Measurements from ENCODE around the gene PDIA5. TPM values are rescaled to one million over a fixed set of nuclear protein-coding genes. Genes with fewer than 3 reads are reported as not detected.

PDIA5 gene
- total RNA-seq, 1 donor from 2014 or later = 33.6 TPM

DNA sequence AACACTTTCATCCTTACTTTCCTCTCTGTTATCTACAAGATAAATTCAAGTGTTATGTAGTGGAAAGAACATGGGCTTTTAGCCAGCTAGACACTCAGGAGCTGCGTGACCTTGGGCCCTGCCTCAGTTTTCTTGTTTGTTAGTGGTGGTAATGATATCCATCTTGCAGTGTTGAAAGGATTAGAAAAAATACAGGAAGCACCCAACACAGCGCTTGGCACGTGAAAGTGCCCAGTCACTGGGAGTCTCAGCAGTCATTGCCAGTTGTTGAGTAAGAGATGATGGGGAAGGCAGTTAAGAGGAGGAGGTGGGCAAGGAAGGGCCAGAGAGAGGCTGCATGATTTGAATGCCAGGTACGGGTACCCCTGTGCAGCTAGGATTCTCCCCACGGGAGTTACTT is 5.3 kb downstream of the PDIA5 start:
- Histone ChIP-seq H3K27ac (peak overlapping the region; percentile 56), H3K27me3 (no peaks in the 10 kb centered on the region), H3K4me1 (peaks cover 47% of the 10 kb centered on the region), H3K9me3 (no peaks in the 10 kb centered on the region), H3K4me3 (no peak overlapping the region), H3K36me3 (no peaks in the 10 kb centered on the region)
- TF ChIP-seq, protein P1, sequence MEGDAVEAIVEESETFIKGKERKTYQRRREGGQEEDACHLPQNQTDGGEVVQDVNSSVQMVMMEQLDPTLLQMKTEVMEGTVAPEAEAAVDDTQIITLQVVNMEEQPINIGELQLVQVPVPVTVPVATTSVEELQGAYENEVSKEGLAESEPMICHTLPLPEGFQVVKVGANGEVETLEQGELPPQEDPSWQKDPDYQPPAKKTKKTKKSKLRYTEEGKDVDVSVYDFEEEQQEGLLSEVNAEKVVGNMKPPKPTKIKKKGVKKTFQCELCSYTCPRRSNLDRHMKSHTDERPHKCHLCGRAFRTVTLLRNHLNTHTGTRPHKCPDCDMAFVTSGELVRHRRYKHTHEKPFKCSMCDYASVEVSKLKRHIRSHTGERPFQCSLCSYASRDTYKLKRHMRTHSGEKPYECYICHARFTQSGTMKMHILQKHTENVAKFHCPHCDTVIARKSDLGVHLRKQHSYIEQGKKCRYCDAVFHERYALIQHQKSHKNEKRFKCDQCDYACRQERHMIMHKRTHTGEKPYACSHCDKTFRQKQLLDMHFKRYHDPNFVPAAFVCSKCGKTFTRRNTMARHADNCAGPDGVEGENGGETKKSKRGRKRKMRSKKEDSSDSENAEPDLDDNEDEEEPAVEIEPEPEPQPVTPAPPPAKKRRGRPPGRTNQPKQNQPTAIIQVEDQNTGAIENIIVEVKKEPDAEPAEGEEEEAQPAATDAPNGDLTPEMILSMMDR (IDR thresholded peaks at IDR 0.05) = no peak
- ATAC-seq = peak; percentile 37
- no peak for DNase-seq
- intact Hi-C loops (cut with DNase I) = no loop called here

DNA sequence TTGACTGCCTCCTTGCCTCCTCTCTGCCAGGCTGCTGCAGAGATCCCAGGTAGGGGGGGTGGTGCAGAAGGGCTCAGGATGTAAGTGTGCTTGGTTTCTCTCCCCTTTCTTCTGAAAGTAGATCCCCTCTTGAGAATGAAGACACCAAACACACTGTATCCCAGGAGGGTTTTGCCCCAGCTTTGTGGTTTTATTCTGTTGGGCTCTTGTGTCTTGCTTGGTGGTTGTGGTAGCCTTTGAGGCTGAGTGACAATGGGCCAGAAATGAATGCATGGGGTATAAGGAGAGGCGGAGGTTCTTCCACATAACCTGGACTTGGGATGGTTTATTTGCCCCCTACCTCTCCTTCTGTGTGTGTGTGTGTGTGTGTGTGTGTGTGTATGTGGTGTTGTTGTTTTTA is 5.7 kb downstream of the PDIA5 start:
- no peaks in the 10 kb centered on the region for H3K9me3 ChIP-seq
- DNase-seq = no peak
- TF ChIP-seq, protein P1 (IDR thresholded peaks at IDR 0.05) = no peak
- H3K36me3 ChIP-seq = no peaks in the 10 kb centered on the region
- no peak overlapping the region for H3K4me3 ChIP-seq
- no peak overlapping the region for H3K27ac ChIP-seq
- intact Hi-C loops (cut with DNase I) = no loop called here
- peaks cover 48% of the 10 kb centered on the region for H3K4me1 ChIP-seq
- ATAC-seq = no peak
- H3K27me3 ChIP-seq = no peaks in the 10 kb centered on the region

DNA sequence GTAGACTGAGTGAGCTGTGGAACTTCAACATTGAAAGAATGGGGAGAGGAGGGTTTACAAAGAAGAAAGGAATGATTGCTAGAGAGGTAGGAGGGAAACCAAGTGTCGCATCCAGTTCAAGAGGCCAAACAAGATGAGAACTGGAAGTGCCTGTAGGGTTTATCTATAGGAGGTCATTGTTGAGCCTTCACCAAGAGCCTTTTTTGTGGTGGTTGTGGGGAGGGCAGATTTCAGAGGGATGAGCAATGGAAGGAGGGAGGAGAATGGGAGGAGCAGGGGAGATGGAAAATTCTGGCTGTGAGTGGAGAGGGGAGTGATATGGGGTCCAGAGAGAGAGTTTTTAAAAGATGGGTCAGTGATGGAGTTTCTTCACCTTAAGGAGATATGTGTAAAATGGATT is 8.5 kb downstream of the PDIA5 start:
- no peak overlapping the region for H3K4me3 ChIP-seq
- intact Hi-C loops (cut with DNase I) = no loop called here
- no peaks in the 10 kb centered on the region for H3K27me3 ChIP-seq
- ATAC-seq (no peak), DNase-seq (no peak)
- TF ChIP-seq, protein P1 (IDR thresholded peaks at IDR 0.05) = no peak
- peaks cover 31% of the 10 kb centered on the region for H3K4me1 ChIP-seq
- no peak overlapping the region for H3K27ac ChIP-seq
- H3K9me3 ChIP-seq = no peaks in the 10 kb centered on the region
- no peaks in the 10 kb centered on the region for H3K36me3 ChIP-seq

DNA sequence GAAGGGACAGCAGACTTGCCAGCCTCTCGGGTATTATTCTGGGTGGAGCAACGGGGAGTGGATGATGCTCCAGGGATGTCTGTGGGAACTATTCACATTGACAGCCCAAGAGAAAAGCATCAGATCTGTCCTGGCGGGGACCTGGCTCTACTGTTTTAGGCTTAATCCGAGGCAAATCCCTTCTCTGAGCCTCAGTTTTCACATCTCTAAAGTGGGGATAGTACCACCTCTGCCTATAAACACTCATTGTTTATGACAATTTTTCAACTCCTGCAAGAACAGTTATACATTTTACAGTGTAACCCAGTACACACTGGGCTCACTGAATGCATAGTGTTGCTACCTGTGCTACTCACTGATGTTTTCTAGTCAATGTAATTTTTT is 9.3 kb downstream of the PDIA5 start:
- no peaks in the 10 kb centered on the region for H3K36me3 ChIP-seq
- no peaks in the 10 kb centered on the region for H3K9me3 ChIP-seq
- no peak overlapping the region for H3K4me3 ChIP-seq
- ATAC-seq (no peak), DNase-seq (no peak)
- H3K4me1 ChIP-seq = peaks cover 35% of the 10 kb centered on the region
- H3K27me3 ChIP-seq = no peaks in the 10 kb centered on the region
- TF ChIP-seq, protein P1 (IDR thresholded peaks at IDR 0.05) = no peak
- H3K27ac ChIP-seq = no peak overlapping the region
- intact Hi-C loops (cut with DNase I) = no loop called here

DNA sequence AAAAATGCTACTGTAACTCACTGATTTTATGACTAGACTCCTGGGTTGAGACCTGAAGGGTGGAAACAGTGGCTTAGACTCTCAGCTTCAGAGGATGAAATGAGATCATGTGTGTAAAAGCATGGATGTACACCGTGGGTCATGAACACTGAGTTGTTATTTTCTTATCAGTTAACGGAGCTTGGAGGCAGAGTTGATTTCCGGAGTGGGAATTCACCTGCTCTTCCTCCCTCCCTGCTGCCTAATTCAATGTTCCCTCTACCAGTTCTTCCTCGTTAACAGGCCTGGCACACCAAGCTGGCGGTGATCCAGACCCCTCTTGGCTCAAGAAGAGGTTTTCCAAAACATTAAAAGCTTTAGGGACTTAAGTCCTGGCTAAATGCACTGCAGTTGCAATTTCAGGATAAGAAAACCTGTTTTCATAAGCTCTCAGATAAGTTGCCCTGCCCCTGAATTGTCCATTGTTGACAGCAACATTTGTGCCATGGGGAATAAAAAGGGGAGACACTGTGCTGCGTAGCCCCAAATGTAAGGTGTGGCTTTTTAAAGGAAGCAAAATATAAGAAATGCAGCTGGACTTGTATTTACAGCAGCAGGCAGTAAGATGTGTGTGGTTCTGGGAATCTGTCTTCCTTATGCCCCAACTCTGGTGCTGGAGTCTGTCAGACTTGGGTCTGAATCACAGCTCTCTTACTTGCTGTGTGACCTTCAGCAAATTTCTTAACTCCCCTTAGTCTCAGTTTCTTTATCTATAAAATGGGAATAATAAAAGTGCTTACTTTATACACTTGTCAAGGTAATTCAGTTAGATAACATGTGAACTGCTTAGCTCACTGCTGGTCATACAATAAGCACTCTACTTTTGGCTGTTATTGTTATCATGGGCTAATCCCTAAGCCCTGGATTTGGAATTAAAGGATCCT is 9.9 kb downstream of the PDIA5 start:
- Histone ChIP-seq H3K36me3 (no peaks in the 10 kb centered on the region), H3K9me3 (no peaks in the 10 kb centered on the region), H3K27me3 (no peaks in the 10 kb centered on the region), H3K4me3 (no peak overlapping the region), H3K4me1 (peaks cover 35% of the 10 kb centered on the region), H3K27ac (no peak overlapping the region)
- intact Hi-C loops (cut with DNase I) = no loop called here
- TF ChIP-seq, protein P1 (IDR thresholded peaks at IDR 0.05) = no peak
- peak; percentile 31 for ATAC-seq
- DNase-seq = peak; percentile 72

Data from upper lobe of right lung (tissue), 1 donor.